NCI-H1048 (cell line): ENCODE data around the gene MYO1H.

ENCODE experiments used
- DNase-seq: peaks from one replicate; lab custom pipeline; 2025; lab: John Stamatoyannopoulos, UW

MYO1H gene

GRCh38 chr12:109475121-109475520 lies 127.4 kb downstream of the MYO1H start:
- no peak for DNase-seq

- DNase-seq = no peak
Measured at GRCh38 chr12:109475993-109476806, 128.5 kb downstream of the MYO1H start.

- no peak for DNase-seq
Measured at GRCh38 chr12:109476807-109477184, 129.1 kb downstream of the MYO1H start.

GRCh38 chr12:109477185-109477962 lies 129.7 kb downstream of the MYO1H start, which contains the start of the genes KCTD10 and UBE3B:
Gene KCTD10, minus strand, starts transcription at chr12:109477300. Its CDS starts 38 bp downstream, at chr12:109477262.
Gene UBE3B, plus strand, starts transcription at chr12:109477634. Its CDS starts 5,918 bp downstream, at chr12:109483552.
- peak; percentile 58 for DNase-seq

GRCh38 chr12:109477963-109478315 lies 130.2 kb downstream of the MYO1H start:
- no peak for DNase-seq

GRCh38 chr12:109479761-109480160 lies 132.1 kb downstream of the MYO1H start:
- DNase-seq = no peak

GRCh38 chr12:109480356-109480755 lies 132.7 kb downstream of the MYO1H start:
- DNase-seq = no peak

- no peak for DNase-seq
Measured at GRCh38 chr12:109481863-109482262, 134.2 kb downstream of the MYO1H start.

- DNase-seq = no peak
Measured at GRCh38 chr12:109482491-109482890, 134.8 kb downstream of the MYO1H start.

- no peak for DNase-seq
Measured at GRCh38 chr12:109482894-109483293, 135.2 kb downstream of the MYO1H start.

- DNase-seq = no peak
Measured at GRCh38 chr12:109483346-109483745, 135.6 kb downstream of the MYO1H start.

- no peak for DNase-seq
Measured at GRCh38 chr12:109485201-109485600, 137.5 kb downstream of the MYO1H start.

GRCh38 chr12:109487181-109488050 lies 139.7 kb downstream of the MYO1H start:
- DNase-seq = no peak

GRCh38 chr12:109488051-109488665 lies 140.5 kb downstream of the MYO1H start:
- DNase-seq = no peak

- no peak for DNase-seq
Measured at GRCh38 chr12:109489016-109489954, 141.6 kb downstream of the MYO1H start.

GRCh38 chr12:109489955-109490565 lies 142.4 kb downstream of the MYO1H start:
- no peak for DNase-seq

- DNase-seq = no peak
Measured at GRCh38 chr12:109491671-109492070, 144.0 kb downstream of the MYO1H start.

GRCh38 chr12:109492371-109492770 lies 144.7 kb downstream of the MYO1H start:
- DNase-seq = no peak

- DNase-seq = no peak
Measured at GRCh38 chr12:109493090-109493489, 145.4 kb downstream of the MYO1H start.

- DNase-seq = no peak
Measured at GRCh38 chr12:109493938-109494337, 146.2 kb downstream of the MYO1H start.
